ENCODE results near the gene LRCH2. TPM values are rescaled to one million over a fixed set of nuclear protein-coding genes. Genes with fewer than 3 reads are reported as not detected.

Gene LRCH2
- total RNA-seq, 1 donor from 2014 or later, result 11.1 TPM

DNA sequence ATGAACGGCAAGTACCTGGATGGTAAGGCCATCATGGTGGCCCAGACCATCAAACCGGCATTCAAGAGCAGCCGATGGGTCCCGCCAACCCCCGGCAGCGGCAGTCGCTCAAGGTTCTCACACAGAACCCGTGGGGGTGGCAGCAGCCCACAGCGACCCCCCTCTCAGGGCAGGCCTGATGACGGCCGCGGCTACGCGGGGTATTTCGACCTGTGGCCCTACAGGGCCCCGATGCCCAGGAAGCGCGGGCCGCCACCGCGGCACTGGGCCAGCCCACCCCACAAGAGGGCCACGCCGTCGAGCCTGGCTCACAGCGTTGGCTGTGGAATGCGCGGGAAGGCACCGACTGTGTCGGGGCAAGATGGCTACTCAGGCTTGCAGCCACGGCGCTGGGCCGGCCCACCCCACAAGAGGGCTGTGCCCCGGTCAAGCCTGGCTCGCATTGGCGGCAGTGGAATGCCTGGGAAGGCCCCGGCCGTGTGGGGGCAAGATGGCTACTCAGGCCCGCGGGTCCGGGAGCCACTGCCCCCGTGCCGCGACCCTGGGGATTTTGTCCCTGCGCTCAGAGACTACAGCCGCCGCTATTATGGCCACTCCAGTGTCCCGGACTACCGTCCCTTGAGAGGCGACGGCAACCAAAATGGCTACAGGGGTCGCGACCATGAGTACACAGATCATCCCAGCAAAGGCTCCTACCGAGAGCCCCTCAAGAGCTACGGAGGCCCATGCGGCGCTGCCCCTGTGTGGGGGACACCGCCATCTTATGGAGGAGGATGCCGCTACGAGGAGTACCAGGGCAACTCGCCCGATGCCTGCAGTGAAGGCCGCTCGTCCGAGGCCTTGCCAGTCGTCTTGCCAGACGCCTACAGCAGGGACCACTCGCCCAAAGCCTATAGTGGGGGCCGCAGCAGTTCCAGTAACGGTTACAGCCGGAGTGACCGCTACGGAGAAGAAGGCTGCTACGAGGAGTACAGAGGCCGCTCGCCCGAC lies 44.0 kb downstream of the LRCH2 start:
- DNase-seq (ENCODE audit: low spot score), result no peak
- Mint-ChIP-seq H3K9me3 (ENCODE audit: low read depth) (no peaks in the 10 kb centered on the region), H3K27ac (ENCODE audit: unreplicated experiment) (no peak overlapping the region), H3K27me3 (ENCODE audit: low read depth) (no peaks in the 10 kb centered on the region), H3K4me3 (ENCODE audit: unreplicated experiment) (no peak overlapping the region), H3K36me3 (ENCODE audit: low read depth) (no peaks in the 10 kb centered on the region), H3K4me1 (ENCODE audit: low read depth) (no peaks in the 10 kb centered on the region)
- TF ChIP-seq, protein P1, sequence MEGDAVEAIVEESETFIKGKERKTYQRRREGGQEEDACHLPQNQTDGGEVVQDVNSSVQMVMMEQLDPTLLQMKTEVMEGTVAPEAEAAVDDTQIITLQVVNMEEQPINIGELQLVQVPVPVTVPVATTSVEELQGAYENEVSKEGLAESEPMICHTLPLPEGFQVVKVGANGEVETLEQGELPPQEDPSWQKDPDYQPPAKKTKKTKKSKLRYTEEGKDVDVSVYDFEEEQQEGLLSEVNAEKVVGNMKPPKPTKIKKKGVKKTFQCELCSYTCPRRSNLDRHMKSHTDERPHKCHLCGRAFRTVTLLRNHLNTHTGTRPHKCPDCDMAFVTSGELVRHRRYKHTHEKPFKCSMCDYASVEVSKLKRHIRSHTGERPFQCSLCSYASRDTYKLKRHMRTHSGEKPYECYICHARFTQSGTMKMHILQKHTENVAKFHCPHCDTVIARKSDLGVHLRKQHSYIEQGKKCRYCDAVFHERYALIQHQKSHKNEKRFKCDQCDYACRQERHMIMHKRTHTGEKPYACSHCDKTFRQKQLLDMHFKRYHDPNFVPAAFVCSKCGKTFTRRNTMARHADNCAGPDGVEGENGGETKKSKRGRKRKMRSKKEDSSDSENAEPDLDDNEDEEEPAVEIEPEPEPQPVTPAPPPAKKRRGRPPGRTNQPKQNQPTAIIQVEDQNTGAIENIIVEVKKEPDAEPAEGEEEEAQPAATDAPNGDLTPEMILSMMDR (IDR thresholded peaks at IDR 0.05), result no peak

DNA sequence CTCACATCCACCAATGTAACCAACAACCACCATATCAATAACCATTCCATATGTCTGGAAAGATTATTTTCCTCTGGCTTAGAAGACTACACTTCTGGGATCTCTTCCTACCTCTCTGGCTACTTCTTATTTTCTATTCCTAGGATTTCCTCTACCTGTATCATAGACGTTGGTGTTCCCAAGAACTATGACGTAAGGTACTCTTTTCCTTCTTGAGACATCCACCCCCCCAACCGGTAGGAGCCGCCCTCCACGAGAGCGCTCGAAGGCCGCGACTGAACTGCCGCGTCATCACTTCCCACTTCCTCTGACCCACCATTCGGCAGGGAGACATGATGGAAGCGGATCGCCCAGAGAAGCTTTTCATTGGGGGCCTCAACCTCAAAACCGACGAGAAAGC lies 44.8 kb downstream of the LRCH2 start, which contains the start of gene RBMXL3:
Gene RBMXL3, plus strand, starts transcription at position 301 of the 400 bp plus-strand sequence. Its CDS starts 32 bp downstream, at position 333.
- no peak within 1 kb of the TSS for H3K27ac Mint-ChIP-seq (ENCODE audit: unreplicated experiment)
- no peaks in the 10 kb centered on the region for H3K36me3 Mint-ChIP-seq (ENCODE audit: low read depth)
- H3K27me3 Mint-ChIP-seq (ENCODE audit: low read depth), result no peaks in the 10 kb centered on the region
- no peaks in the 10 kb centered on the region for H3K9me3 Mint-ChIP-seq (ENCODE audit: low read depth)
- no peak for DNase-seq (ENCODE audit: low spot score)
- H3K4me3 Mint-ChIP-seq (ENCODE audit: unreplicated experiment), result no peak within 1 kb of the TSS
- TF ChIP-seq, protein P1 (IDR thresholded peaks at IDR 0.05), result no peak
- no peaks in the 10 kb centered on the region for H3K4me1 Mint-ChIP-seq (ENCODE audit: low read depth)

DNA sequence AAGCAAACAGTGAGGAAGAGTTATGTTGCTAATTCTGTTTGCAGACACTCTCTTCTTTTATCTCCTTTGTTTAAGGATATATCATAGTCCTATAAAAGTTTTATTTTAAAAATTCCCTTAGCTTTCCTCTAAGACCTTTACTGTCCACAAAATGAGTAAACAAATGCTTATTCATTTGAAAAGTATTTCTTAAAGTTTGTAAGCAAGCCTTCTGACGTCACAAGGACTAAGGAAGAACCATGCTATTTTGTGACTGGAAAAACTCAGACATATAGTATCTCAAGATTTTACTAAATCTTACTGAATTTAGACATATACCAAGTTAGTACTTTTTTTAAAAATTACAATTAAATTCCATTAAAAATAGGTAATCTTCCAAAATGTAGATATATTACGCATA lies 49.9 kb downstream of the LRCH2 start:
- no peak overlapping the region for H3K27ac Mint-ChIP-seq (ENCODE audit: unreplicated experiment)
- H3K27me3 Mint-ChIP-seq (ENCODE audit: low read depth), result no peaks in the 10 kb centered on the region
- H3K4me3 Mint-ChIP-seq (ENCODE audit: unreplicated experiment), result no peak overlapping the region
- no peak for DNase-seq (ENCODE audit: low spot score)
- no peaks in the 10 kb centered on the region for H3K4me1 Mint-ChIP-seq (ENCODE audit: low read depth)
- H3K36me3 Mint-ChIP-seq (ENCODE audit: low read depth), result no peaks in the 10 kb centered on the region
- no peaks in the 10 kb centered on the region for H3K9me3 Mint-ChIP-seq (ENCODE audit: low read depth)
- TF ChIP-seq, protein P1 (IDR thresholded peaks at IDR 0.05), result no peak

DNA sequence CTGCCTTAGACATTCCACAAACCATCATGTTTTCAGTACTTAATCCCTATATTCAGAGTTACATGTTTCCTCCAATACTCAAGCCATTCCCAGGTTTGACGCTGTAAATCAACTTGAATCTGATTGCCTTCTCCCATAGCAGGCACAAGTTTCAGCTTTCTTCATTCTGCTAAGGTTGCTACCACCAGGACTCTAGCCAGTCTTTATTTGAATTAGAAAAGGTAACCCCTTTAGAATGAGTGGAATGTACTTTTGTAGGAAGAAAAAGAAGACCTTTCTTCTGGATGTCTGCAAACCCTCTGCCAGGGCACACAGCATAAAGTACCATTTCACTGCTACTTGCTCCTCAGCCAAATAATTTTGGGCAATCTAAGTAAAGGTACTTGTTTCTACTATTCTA lies 55.4 kb downstream of the LRCH2 start:
- no peaks in the 10 kb centered on the region for H3K27me3 Mint-ChIP-seq (ENCODE audit: low read depth)
- DNase-seq (ENCODE audit: low spot score), result no peak
- no peak overlapping the region for H3K4me3 Mint-ChIP-seq (ENCODE audit: unreplicated experiment)
- H3K9me3 Mint-ChIP-seq (ENCODE audit: low read depth), result no peaks in the 10 kb centered on the region
- H3K4me1 Mint-ChIP-seq (ENCODE audit: low read depth), result no peaks in the 10 kb centered on the region
- TF ChIP-seq, protein P1 (IDR thresholded peaks at IDR 0.05), result no peak
- H3K36me3 Mint-ChIP-seq (ENCODE audit: low read depth), result peaks cover 5% of the 10 kb centered on the region
- no peak overlapping the region for H3K27ac Mint-ChIP-seq (ENCODE audit: unreplicated experiment)

DNA sequence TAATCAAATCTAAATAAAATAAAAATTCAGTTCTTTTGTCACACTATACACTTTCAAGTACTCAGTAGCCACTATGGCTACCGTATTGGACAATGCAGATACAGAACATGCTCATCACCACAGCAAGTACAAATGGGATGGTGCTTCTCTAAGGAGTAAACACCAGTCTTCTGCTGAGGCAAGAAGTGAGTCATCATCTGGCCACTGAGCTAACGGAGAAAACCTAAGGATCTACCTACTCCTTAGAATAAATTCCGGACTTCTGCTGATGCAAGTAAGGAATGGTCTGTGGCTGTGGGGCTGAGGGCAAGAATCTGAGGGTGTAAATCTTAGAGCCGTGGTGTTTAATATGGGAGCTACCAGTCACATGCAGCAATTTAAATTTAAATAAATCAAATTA lies 56.0 kb downstream of the LRCH2 start:
- Mint-ChIP-seq H3K9me3 (ENCODE audit: low read depth) (no peaks in the 10 kb centered on the region), H3K27me3 (ENCODE audit: low read depth) (no peaks in the 10 kb centered on the region), H3K4me3 (ENCODE audit: unreplicated experiment) (no peak overlapping the region), H3K27ac (ENCODE audit: unreplicated experiment) (no peak overlapping the region), H3K4me1 (ENCODE audit: low read depth) (no peaks in the 10 kb centered on the region), H3K36me3 (ENCODE audit: low read depth) (peaks cover 5% of the 10 kb centered on the region)
- TF ChIP-seq, protein P1 (IDR thresholded peaks at IDR 0.05), result no peak
- no peak for DNase-seq (ENCODE audit: low spot score)
